HCT116 (cell line): ENCODE measurements around the gene ESR2. TPM values are rescaled to one million over a fixed set of nuclear protein-coding genes. Genes with fewer than 3 reads are reported as not detected.

ENCODE experiments used
- ATAC-seq: fragments of 200-7000 bp; cut with Tn5 transposase; 2 replicates; pipeline ENCODE4 v1.9.1; 2020; ENCODE audit warnings: mild to moderate bottlenecking, moderate library complexity
- BruUV-seq: library from RNA; stranded (reverse); fragments of 400-500 nt; replicated peaks from 2 replicates; lab custom pipeline; 2021; lab: Mats Ljungman, UMichigan
- CTCF ChIA-PET: fragments of 300-600 bp; sonication (Branson Sonifier 250); formaldehyde crosslinking; loops from one replicate; lab custom pipeline; 2021; ENCODE audit warnings: antibody characterized with exemption; lab: Charles Lee
- POLR2A ChIA-PET: fragments of 300-600, 350-600 bp; sonication (Branson Sonifier 250); formaldehyde crosslinking; loops from one replicate; lab custom pipeline; 2021; ENCODE audit warnings: antibody characterized with exemption; lab: Charles Lee
- RAD21 ChIA-PET, 2 experiments: fragments of 300-600 bp; sonication (Branson Sonifier 250); formaldehyde crosslinking; loops; one replicate each; lab custom pipeline; 2023; ENCODE audit warnings: low total read pairs in 2 of 2; ENCODE audit not compliant: uncharacterized antibody in 2 of 2, unreplicated experiment in 2 of 2, low non-redundant PET in 1 of 2; lab: Charles Lee
- DNase-seq: peaks from one replicate; pipeline ENCODE4 v3.0.0-alpha.2; 2010; ENCODE audit warnings: low read depth, low spot score
- H2AFZ ChIP-seq: fragments of 200-600 bp; shearing (Covaris generic), sonication (generic); 2 replicates; pipeline ENCODE4 v1.6.1; 2017; ENCODE audit warnings: low read depth, mixed run types, mixed read lengths, antibody characterized with exemption, low read length; ENCODE audit not compliant: poor library complexity, severe bottlenecking
- H3K27ac ChIP-seq: 2 replicates; pipeline ENCODE4 v1.5.1; 2012; ENCODE audit warnings: low read depth, low read length
- H3K27me3 ChIP-seq: fragments of 200-600 bp; sonication (generic); 2 replicates; pipeline ENCODE4 v1.6.1; 2016; ENCODE audit warnings: mixed run types, low read length, mixed read lengths; ENCODE audit not compliant: insufficient read depth
- H3K36me3 ChIP-seq, 2 experiments: fragments of 200-500 bp in 1 of 2; fragments of 200-600 bp in 1 of 2; sonication (Bioruptor generic) in 1 of 2; sonication (generic) in 1 of 2; 2 replicates each; pipeline versions ENCODE4 v1.5.1 to v1.6.1; 2014 to 2016; ENCODE audit warnings: low read length in 2 of 2, inconsistent platforms in 1 of 2, mixed read lengths in 1 of 2, mixed run types in 1 of 2; ENCODE audit not compliant: insufficient read depth in 2 of 2, control insufficient read depth in 1 of 2
- H3K4me1 ChIP-seq, 2 experiments: fragments of 200-600 bp in 1 of 2; sonication (generic) in 1 of 2; 2 replicates each; pipeline versions ENCODE4 v1.5.1 to v1.6.1; 2012 to 2017; ENCODE audit warnings: low read length in 2 of 2, inconsistent platforms in 1 of 2, mild to moderate bottlenecking in 1 of 2, mixed read lengths in 1 of 2, mixed run types in 1 of 2, moderate library complexity in 1 of 2; ENCODE audit not compliant: insufficient read depth in 2 of 2, control insufficient read depth in 1 of 2
- H3K4me2 ChIP-seq: fragments of 200-600 bp; sonication (generic); 2 replicates; pipeline ENCODE4 v1.6.1; 2017; ENCODE audit warnings: mixed run types, low read length, mixed read lengths
- H3K4me3 ChIP-seq, 2 experiments: fragments of 200-600 bp in 1 of 2; sonication (generic) in 1 of 2; replicated peaks in 1 of 2; 2 replicates each; pipeline ENCODE4 v1.5.1; 2011 to 2016; ENCODE audit warnings: low read length in 2 of 2, control low read depth in 1 of 2, low read depth in 1 of 2, mild to moderate bottlenecking in 1 of 2, mixed read lengths in 1 of 2, mixed run types in 1 of 2
- H3K79me2 ChIP-seq: fragments of 200-600 bp; sonication (generic); 2 replicates; pipeline ENCODE4 v1.6.1; 2017; ENCODE audit warnings: mild to moderate bottlenecking, mixed run types, low read length, moderate library complexity, mixed read lengths; ENCODE audit not compliant: insufficient read depth
- H3K9ac ChIP-seq: fragments of 200-600 bp; sonication (generic); 2 replicates; pipeline ENCODE4 v1.6.1; 2016; ENCODE audit warnings: low read length, mixed read lengths
- H3K9me2 ChIP-seq: fragments of 200-600 bp; sonication (generic), shearing (Covaris generic); 2 replicates; pipeline ENCODE4 v1.6.1; 2017; ENCODE audit warnings: mixed run types, mild to moderate bottlenecking, moderate library complexity; ENCODE audit not compliant: insufficient read depth
- H3K9me3 ChIP-seq, 2 experiments: fragments of 200-500 bp in 1 of 2; fragments of 200-600 bp in 1 of 2; sonication (Bioruptor generic) in 1 of 2; sonication (generic) in 1 of 2; 2 replicates each; pipeline ENCODE4 v1.6.1; 2014 to 2017; ENCODE audit warnings: low read length in 2 of 2, mixed read lengths in 2 of 2, inconsistent platforms in 1 of 2, low read depth in 1 of 2, mild to moderate bottlenecking in 1 of 2, mixed run types in 1 of 2, moderate library complexity in 1 of 2; ENCODE audit not compliant: control insufficient read depth in 1 of 2, insufficient read depth in 1 of 2
- H4K20me1 ChIP-seq: fragments of 200-600 bp; sonication (generic), shearing (Covaris generic); 2 replicates; pipeline ENCODE4 v1.6.1; 2017; ENCODE audit warnings: mixed run types, mild to moderate bottlenecking, moderate library complexity; ENCODE audit not compliant: insufficient read depth
- ELF1 ChIP-seq: IDR thresholded peaks from 2 replicates; pipeline ENCODE4 v1.6.1; 2012; ENCODE audit warnings: low read depth, borderline replicate concordance
- JUND ChIP-seq: IDR thresholded peaks from 2 replicates; pipeline ENCODE4 v1.6.1; 2012
- SIN3A ChIP-seq: IDR thresholded peaks from 2 replicates; pipeline ENCODE4 v1.6.1; 2012; ENCODE audit warnings: low read depth
- intact Hi-C: fragments of 100-400 bp; cut with micrococcal nuclease; formaldehyde crosslinking; loops from 2 replicates; pipeline ENCODE4 v1.10.0; 2022
- total RNA-seq: library from RNA; stranded (reverse); gene quantifications from one replicate; pipeline ENCODE4 v1.2.1, GENCODE V29; 2021; ENCODE audit not compliant: unreplicated experiment
- TF ChIP-seq, protein P1 (sequence below): IDR thresholded peaks from 2 replicates; pipeline ENCODE4 v1.6.1; 2011; ENCODE audit warnings: mild to moderate bottlenecking, low read length, moderate library complexity; ENCODE audit not compliant: insufficient replicate concordance; ENCODE audit errors: extremely low read depth
- TF ChIP-seq, protein P2 (sequence below): IDR thresholded peaks from 2 replicates; pipeline ENCODE4 v1.6.1; 2012; ENCODE audit warnings: low read depth

ESR2 gene
- total RNA-seq, 1 experiment from 2014 or later = 0.32 TPM

DNA sequence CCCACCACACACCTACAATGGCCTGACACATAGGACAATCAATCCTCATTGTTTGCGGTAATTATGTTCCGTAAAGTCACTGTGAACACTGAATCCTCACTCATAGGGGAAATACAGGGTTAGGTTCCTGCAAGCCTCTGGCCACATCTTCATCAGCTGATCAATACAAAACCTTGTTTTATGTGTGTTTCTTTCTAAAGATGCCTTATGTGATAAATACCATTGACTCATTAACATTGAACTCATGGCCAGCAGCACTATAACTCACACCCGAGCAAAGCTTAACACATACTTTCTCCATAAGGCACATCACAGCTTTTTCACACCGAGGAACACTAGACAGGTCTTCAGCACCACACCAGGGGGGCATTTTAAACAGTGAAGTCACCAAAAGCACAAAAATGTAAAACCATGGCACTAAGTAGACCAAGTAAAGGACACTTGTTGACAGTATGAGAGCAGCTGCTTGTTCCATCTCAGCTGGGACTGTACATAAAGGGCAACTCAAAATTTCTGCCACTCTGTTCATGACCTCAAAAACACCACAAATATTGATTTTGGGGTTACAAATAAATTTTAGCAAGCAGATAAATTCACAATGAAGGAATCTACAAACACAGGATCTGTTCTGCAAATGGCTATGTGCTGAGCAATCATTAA is 60.5 kb downstream of the ESR2 start:
- Histone ChIP-seq H3K9me3 (no peaks in the 10 kb centered on the region), H4K20me1 (no peaks in the 10 kb centered on the region), H2AFZ (no peak overlapping the region), H3K4me2 (no peak overlapping the region), H3K36me3 (no peaks in the 10 kb centered on the region), H3K4me3 (no peak overlapping the region), H3K79me2 (no peaks in the 10 kb centered on the region), H3K27me3 (no peaks in the 10 kb centered on the region), H3K27ac (no peak overlapping the region), H3K9me2 (no peaks in the 10 kb centered on the region), H3K9ac (no peak overlapping the region), H3K4me1 (no peaks in the 10 kb centered on the region)
- ChIA-PET RAD21 (no interaction called here), CTCF (no interaction called here), POLR2A (no interaction called here)
- intact Hi-C loops = no loop called here
- no peak for TF ChIP-seq ELF1
- TF ChIP-seq SIN3A = no peak
- TF ChIP-seq, protein P1, sequence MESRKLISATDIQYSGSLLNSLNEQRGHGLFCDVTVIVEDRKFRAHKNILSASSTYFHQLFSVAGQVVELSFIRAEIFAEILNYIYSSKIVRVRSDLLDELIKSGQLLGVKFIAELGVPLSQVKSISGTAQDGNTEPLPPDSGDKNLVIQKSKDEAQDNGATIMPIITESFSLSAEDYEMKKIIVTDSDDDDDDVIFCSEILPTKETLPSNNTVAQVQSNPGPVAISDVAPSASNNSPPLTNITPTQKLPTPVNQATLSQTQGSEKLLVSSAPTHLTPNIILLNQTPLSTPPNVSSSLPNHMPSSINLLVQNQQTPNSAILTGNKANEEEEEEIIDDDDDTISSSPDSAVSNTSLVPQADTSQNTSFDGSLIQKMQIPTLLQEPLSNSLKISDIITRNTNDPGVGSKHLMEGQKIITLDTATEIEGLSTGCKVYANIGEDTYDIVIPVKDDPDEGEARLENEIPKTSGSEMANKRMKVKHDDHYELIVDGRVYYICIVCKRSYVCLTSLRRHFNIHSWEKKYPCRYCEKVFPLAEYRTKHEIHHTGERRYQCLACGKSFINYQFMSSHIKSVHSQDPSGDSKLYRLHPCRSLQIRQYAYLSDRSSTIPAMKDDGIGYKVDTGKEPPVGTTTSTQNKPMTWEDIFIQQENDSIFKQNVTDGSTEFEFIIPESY = no peak
- TF ChIP-seq JUND = no peak
- TF ChIP-seq, protein P2, sequence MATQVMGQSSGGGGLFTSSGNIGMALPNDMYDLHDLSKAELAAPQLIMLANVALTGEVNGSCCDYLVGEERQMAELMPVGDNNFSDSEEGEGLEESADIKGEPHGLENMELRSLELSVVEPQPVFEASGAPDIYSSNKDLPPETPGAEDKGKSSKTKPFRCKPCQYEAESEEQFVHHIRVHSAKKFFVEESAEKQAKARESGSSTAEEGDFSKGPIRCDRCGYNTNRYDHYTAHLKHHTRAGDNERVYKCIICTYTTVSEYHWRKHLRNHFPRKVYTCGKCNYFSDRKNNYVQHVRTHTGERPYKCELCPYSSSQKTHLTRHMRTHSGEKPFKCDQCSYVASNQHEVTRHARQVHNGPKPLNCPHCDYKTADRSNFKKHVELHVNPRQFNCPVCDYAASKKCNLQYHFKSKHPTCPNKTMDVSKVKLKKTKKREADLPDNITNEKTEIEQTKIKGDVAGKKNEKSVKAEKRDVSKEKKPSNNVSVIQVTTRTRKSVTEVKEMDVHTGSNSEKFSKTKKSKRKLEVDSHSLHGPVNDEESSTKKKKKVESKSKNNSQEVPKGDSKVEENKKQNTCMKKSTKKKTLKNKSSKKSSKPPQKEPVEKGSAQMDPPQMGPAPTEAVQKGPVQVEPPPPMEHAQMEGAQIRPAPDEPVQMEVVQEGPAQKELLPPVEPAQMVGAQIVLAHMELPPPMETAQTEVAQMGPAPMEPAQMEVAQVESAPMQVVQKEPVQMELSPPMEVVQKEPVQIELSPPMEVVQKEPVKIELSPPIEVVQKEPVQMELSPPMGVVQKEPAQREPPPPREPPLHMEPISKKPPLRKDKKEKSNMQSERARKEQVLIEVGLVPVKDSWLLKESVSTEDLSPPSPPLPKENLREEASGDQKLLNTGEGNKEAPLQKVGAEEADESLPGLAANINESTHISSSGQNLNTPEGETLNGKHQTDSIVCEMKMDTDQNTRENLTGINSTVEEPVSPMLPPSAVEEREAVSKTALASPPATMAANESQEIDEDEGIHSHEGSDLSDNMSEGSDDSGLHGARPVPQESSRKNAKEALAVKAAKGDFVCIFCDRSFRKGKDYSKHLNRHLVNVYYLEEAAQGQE = no peak
- BruUV-seq = no TSS peak
- ATAC-seq = no peak
- DNase-seq = no peak
